WI38 (cell line): ENCODE data around the gene ELAVL2.

Experiments
- H3K4me3 ChIP-seq: 2 replicates; pipeline ENCODE4 v1.5.1; 2011; ENCODE audit warnings: low read depth, mild to moderate bottlenecking, control low read depth, low read length
- TF ChIP-seq, protein P1 (sequence below): IDR thresholded peaks from 2 replicates; pipeline ENCODE4 v1.5.1; 2012; ENCODE audit warnings: low read depth, mild to moderate bottlenecking, control low read depth, low read length

ELAVL2 gene

DNA sequence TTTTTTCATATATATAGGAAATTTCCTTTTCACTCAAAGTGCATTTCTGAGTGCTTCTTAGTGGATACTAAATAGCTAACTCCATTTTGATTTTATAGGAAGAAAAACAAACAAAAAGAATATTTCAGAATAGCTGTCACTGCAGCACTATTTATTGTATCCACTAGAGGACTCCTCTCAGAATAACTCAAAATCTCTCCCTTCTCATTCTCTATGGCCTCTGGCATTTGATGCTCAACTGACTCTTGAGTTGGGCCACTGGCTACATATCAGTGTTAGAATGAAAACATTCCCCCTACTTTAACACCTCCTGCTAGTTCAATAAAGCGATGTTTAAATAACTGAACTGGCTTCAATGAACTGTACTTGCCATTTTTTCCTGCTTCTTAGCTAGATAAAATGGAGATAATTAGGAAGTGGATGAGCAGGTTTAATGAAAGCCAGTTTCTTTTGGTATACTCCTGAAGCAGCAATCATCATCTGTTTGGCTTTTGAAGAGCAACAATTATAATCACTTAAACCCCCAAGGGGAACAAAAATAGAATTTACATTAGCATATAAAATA lies 16.6 kb upstream of the ELAVL2 start:
- H3K4me3 ChIP-seq: no peak overlapping the region
- TF ChIP-seq, protein P1, sequence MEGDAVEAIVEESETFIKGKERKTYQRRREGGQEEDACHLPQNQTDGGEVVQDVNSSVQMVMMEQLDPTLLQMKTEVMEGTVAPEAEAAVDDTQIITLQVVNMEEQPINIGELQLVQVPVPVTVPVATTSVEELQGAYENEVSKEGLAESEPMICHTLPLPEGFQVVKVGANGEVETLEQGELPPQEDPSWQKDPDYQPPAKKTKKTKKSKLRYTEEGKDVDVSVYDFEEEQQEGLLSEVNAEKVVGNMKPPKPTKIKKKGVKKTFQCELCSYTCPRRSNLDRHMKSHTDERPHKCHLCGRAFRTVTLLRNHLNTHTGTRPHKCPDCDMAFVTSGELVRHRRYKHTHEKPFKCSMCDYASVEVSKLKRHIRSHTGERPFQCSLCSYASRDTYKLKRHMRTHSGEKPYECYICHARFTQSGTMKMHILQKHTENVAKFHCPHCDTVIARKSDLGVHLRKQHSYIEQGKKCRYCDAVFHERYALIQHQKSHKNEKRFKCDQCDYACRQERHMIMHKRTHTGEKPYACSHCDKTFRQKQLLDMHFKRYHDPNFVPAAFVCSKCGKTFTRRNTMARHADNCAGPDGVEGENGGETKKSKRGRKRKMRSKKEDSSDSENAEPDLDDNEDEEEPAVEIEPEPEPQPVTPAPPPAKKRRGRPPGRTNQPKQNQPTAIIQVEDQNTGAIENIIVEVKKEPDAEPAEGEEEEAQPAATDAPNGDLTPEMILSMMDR: no peak

DNA sequence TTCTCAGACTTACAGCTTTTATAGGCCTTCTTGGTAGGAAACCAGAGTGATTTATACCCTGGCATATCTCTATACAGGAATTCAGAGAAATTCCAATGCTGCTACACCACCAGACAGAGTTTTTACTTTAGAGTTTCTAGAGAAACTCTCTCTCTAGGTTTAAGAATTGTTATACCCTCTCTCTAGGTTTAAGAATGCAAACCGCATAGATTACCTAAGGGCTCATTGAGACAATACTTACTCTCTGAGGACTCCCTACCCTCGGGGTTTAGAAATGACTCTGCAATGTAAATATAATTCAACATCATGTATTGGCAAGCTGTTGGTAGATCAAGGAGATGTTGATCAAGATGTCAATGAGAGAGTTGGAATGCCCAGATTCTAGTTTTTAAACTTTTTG lies 15.3 kb upstream of the ELAVL2 start:
- TF ChIP-seq, protein P1: no peak
- H3K4me3 ChIP-seq: no peak overlapping the region

DNA sequence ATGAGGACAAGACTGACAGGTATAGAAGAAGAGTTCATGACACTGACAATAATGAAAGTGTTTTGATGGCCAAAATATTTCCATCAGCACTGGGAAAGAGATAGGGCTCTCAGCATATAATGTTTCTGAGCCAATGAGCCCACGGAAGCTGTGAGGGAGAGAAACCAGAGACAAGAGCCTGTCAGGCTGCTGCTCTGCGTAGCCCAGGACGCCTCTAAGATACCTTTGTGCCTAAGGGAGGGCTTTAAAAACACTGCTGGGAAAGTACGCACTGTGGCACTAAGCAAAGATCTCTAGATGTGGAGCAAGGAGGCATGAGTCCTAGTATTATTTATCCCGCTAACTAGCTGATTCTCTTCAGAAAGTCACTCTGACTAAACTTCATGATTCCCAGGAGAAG lies 11.0 kb upstream of the ELAVL2 start:
- H3K4me3 ChIP-seq: no peak overlapping the region
- TF ChIP-seq, protein P1: no peak

DNA sequence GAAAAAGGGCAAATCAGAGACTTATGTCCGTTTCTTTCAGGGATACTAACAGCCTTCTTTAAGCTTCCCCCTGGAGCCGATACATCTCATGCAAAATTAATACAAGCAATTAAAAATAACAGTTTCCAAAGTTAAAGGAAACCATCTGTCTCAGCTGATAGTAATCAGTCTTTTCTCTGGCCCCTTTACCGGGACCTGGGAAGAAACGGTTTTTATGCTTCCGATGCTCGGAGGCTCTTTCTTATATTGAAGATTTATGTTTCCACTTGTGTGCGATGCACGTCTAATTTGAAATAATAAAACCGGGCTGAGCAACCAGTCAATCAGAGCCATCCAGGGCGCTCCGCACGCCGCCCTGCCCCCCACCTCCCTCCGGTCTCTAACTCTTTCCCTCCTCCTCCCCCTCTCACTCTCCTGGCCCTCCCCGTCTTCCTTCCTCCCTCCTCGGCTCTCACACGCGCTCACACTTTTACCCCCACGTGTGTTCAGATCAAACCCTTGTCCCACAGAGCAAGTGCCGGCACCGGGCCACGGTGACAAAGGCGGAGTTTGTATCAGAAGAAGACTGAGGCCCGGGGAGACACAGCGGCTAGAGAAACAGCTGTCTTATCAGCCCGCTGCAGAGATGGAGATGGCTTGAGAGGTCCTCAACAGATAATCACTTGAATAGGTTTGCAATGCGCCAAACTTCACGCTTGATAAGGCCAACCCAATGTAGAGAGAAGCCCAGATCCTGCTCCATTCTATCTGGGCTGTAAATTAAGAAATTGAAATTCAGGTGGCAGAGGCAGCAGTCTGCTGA lies 5.1 kb upstream of the ELAVL2 start:
- TF ChIP-seq, protein P1: no peak
- H3K4me3 ChIP-seq: no peak overlapping the region

DNA sequence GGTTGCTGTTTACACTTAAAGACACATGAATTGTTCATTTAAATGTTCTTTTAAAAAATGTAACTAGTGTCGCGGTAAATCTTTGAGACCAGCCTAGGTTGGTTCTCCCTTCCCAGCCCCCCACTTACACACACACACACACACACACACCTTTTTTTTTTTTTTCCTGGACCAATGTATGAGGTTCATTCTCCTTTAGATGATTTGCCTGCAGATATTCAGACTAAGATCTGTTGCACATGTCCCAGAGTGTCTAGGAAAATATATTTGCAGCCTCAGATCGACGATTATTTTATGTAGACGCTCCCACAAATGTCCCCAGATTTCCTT lies 4.4 kb upstream of the ELAVL2 start:
- no peak overlapping the region for H3K4me3 ChIP-seq
- TF ChIP-seq, protein P1: no peak

DNA sequence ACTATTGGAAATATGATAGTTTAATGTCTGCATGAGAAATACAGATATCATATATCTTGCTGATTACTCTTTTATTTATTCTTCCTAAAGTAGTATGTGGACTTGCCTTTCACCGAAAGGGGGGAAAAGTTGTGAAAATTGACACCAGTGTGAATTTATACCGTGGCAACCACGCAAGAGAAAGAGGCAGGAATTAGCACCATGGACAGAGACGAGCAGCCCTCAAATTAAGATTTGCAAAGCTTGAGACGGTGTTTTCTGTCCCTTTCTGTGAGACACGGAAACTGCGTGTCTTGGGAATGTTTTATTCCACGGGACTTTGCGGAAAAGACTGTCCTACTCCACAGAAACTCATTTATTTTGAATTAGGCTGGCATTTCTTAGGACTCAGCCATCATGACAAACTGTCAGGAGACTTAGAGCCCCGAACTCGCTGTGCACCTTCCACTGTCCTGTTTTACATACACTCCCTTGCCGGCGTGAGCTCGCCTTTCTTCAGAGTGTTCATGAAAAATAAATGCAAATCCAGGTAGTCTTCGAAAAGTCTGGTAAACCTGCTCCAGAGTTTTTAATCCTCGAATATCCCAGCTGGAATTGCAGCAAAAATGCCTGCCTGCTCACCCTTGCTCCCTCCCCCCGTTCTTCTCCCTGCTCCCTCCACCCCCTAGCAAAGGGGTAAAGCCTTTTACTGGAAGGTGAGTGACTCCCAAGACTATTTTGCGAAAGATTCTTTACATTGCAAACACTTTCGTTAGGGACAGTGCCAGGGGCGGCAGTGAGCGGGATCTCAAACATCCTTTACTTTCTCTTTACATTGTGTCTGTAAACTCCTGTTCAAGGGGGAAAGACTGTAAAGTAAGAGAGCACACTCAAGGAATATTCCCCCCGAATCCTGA lies 3.8 kb upstream of the ELAVL2 start:
- H3K4me3 ChIP-seq: no peak overlapping the region
- TF ChIP-seq, protein P1: no peak

DNA sequence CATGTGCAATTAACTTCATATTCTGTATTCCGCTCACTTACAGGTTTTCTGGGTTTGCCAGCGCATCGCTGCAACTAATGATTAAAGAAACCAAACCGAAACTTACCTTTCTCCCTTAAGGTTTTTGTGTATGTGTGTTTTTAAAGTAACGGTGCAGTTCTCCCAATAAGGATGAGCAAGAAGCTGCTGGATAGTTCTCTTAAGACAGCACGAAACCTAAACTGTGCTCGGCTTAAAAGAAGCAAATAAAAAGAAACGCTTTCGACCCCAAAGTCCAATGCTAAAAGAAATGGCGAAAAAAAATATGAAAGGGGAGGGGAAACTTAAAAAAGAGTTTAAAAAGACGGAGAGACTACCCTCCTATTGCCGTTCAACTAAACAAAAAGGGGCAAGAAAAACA lies 340 bp downstream of the ELAVL2 start:
- TF ChIP-seq, protein P1: no peak
- 0 out of 2 replicates have a peak overlapping the region, but pooled peaks have one; percentile 4 for H3K4me3 ChIP-seq
